ENCODE data around the gene WWC2.
"Not testable (repeated sequence)": the region's sequence is repeated elsewhere in the genome, so short reads cannot be mapped to it uniquely, and the experiment has no call there.

The WWC2 gene

DNA sequence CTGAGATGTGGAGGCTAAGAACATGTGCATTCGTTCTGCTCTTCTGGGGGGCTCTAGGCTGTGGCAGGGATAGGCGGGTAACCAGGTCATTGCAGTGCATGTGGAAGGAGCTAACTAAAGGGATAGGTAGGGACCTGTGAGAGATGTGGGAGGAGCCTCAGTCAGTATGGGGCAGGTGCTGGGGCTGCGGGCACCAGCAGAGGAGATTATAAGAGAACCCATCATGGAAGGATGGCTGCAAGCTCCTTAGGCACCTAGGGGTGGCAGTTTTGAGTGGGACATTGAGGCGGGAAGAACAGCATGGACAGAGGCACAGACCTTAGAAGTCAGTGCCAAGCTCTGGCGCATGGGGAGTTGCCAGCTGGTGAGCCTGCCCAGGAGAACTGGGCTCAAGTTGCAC lies 213.8 kb downstream of the WWC2 start:
- DNase-seq: no peak

GRCh38 chr4:183314336-183314735 lies 215.3 kb downstream of the WWC2 start:
- DNase-seq: no peak

- no peak for DNase-seq
These were observed 215.7 kb downstream of the WWC2 start for GRCh38 chr4:183314806-183315205.

DNA sequence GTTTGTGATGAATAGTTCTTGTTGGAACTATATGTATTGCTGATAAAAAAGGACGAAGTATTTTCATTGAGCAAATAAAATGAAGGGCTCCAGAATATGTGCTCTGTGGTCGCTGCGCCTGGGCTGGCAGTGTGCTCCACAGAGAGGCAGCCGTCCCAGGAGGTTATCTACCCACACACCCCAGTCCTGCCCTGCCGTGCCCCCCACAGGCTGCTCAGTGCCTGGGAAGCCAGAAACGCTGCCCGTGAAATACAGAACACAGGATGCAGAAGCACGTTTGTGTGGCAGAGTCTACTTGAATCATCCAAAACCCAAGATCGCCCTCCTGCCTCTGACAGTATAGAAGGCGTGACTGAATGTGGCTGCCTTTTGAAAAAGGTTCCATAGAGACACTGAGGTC lies 219.6 kb downstream of the WWC2 start:
- no peak for DNase-seq

DNA sequence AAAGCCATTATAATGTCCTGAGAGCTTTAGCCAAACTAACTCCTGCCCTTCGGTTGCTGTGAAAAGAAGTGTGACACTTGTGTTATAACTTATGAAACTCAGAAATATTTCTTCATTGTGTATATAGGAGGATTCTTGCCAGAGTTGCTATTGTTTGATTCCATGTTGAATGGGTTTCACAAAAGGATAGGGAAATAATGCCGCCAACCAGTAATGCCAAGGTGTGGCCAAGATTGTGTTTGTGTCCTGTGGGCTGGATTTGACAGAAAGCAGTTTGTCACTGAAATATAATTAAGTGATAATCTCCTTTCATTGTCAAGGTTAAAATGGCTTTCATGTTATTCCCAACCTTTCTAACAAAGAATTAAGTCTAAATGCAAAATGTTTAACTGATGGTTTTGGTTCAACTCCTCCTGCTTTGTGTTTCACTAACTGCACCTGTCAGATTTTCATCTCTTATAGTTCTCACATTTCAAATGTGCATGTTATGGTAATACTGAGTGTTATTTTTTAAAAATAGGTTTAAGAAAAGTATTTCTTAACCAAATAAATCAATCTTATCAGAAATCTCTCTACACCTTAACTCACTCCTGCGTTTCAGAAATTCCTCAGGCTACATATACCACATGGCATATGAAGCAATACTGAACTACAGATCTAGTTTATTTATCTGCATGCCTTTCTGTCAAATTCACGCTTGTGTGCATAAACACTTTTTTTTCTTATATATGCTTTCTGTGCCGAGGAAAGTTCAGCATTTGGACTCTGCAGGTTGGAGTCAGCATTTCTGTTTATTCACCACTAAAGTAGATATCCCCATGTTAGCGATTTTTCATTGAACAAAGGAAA lies 221.4 kb downstream of the WWC2 start, which contains the start of gene CLDN22:
Gene CLDN22, minus strand, starts transcription at position 66 of the 849 bp plus-strand sequence. Its CDS starts 58 bp downstream, at position 8.
- DNase-seq: no peak

GRCh38 chr4:183321079-183321478 lies 222.0 kb downstream of the WWC2 start:
- DNase-seq: no peak

DNA sequence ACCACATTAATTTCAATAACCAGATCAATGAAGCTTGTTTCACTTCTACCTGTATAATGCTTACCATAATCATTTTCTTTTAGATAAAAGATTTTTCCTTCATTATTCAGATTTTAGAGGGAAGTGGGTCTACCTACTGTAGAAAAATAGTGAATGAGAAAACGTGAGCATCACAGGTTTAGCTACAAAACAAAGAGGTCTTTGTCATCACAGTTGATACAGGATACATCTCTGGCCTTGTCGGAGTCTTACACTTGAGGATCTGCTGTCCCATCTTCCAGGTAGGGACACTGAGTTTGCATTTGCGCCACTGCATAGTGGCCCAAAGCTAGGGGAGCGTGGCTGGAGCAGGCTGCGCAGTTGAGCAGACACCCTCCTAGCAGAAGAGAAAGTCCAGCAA lies 222.5 kb downstream of the WWC2 start:
- no peak for DNase-seq

- no peak for DNase-seq
These were observed 223.3 kb downstream of the WWC2 start, which contains the start of gene CLDN24 for GRCh38 chr4:183322326-183322725. Gene CLDN24, minus strand, starts transcription at chr4:183322426. Its CDS starts 0 bp downstream, at chr4:183322426.

DNA sequence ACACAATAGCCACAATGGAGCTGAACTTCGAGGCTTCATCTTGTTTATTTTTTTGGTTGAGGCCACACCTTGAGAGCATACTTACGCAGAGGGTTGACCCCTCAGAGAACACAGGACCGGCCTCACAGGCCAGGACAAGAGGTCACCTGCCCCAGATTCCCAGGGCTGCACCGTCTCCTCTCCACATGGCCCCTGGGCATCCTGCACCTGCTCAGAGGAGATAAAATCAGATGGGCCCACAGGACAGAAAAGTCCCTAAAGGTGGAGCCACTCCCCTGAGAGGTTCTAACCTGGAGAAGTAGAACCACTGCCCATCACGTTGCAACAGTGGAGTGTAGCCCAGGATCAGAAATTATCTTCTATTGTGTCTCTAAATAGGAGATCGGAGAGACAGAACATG lies 224.2 kb downstream of the WWC2 start:
- no peak for DNase-seq

GRCh38 chr4:183324056-183324455 lies 225.0 kb downstream of the WWC2 start:
- DNase-seq: not testable (repeated sequence)

DNA sequence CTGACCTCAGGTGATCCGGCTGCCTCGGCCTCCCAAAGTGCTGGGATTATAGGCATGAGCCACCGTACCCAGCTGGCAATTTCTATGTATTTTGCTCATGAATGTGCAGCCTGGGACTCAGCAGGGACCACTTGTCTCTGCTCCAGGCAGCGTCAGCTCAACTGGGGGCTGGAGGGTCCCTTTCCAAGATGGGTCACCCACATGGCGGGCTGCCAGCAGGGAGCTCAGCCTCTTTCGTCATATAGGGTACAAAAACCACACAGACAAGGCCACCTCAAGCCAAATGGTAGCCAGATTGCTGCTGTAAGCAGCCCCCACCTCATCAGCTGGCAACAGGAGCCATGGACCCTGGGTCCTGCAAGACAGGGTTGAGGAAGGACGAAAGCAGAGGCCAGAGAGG lies 225.6 kb downstream of the WWC2 start:
- DNase-seq: no peak

DNA sequence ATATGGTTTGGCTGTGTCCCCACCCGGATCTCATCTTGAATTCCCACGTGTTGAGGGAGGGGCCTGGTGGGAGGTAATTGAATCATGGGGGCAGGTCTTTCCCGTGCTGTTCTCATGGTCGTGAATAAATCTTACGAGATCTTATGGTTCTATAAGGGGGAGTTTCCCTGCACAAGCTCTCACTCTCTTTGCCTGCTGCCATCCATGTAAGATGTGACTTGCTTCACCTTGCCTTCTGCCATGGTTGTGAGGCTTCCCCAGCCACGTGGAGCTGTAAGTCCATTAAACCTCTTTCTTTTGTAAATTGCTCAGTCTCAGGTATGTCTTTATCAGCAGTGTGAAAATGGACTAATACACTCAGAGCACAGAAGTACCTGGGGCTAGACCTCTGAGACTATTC lies 227.3 kb downstream of the WWC2 start:
- not testable (repeated sequence) for DNase-seq

GRCh38 chr4:183326853-183327252 lies 227.8 kb downstream of the WWC2 start:
- no peak for DNase-seq

GRCh38 chr4:183327827-183328226 lies 228.8 kb downstream of the WWC2 start:
- DNase-seq: no peak

- DNase-seq: no peak
These were observed 229.8 kb downstream of the WWC2 start for GRCh38 chr4:183328832-183329231.

DNA sequence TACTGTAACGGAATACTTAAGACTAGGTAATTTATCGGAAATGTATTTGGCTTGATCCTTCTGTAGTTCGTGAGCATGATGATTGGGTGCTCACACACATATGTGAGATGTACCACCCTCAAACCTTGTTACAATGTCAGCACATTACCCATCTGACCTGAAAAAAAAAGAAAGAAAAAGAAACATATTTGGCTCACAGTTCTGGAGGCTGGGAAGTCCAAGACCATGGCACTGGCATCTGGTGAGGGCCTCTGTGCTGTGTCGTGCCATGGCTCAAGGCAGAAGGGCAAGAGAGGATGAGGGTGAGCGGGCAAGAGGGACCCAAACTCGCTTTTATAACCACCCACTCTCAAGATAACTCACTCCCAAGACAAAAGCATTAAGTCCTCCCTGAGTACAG lies 230.2 kb downstream of the WWC2 start:
- DNase-seq: no peak

- no peak for DNase-seq
These were observed 231.1 kb downstream of the WWC2 start for GRCh38 chr4:183329954-183330742.

DNA sequence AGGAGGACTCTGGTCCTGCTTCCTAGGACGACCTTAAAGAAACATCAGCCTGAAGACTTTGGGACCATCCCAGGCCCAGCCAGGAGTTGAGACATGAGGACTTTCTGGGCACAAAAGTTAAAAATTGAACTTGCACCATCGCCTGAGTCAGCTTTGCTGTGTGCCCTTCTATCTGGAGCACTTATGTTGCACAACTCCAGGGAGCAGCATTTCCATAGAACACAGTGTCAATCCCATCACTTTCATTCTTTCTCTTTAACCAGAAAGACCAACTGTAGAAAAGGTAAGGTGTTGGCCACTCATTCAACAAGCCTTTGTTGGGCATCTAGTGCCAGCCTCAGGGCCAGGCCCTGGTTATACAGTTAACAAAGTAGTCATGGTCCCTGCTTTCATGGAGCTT lies 231.8 kb downstream of the WWC2 start:
- DNase-seq: no peak

- DNase-seq: no peak
These were observed 233.4 kb downstream of the WWC2 start for GRCh38 chr4:183332447-183332846.

GRCh38 chr4:183333202-183333601 lies 234.1 kb downstream of the WWC2 start:
- DNase-seq: no peak

GRCh38 chr4:183333983-183334382 lies 234.9 kb downstream of the WWC2 start:
- DNase-seq: no peak

DNA sequence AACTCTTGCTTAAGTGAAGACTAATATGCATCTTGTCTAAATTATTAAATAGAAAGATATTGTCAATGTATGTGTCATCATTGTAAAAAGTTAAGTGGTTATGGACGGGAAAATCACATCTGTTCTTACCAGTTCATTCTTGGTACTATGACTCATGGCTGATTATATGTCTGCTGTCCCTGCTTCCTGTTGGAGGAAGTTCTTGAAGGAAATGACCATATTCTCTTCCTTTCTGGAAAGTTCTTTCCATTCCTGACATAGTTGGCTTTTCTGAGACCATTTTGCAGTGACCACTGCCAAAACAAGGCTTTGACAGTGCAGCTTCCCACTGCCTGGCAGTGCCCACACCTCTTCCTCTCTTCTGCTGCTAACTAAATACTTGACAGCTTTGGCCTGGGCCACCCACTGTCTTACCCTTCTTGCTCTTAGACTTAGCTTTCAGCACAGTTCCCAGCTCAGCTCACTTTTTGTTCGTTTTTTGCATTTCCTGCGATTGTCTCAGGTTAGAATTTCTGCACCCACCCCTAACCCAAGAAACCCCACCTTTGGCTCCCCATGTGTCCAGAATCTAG lies 236.4 kb downstream of the WWC2 start:
- no peak for DNase-seq

GRCh38 chr4:183337349-183337748 lies 238.3 kb downstream of the WWC2 start:
- no peak for DNase-seq

GRCh38 chr4:183337833-183338232 lies 238.8 kb downstream of the WWC2 start:
- DNase-seq: no peak
